NOMO-1 treated with dmso at 0.1 percent for 144 hours (cell line): ENCODE data around the gene GRM7.
A peak's percentile ranks its signal among the peaks of the same experiment; 100 is the strongest.

Experiments
- DNase-seq: peaks from one replicate; lab custom pipeline; 2025; ENCODE audit not compliant: unreplicated experiment; lab: John Stamatoyannopoulos, UW

GRM7 gene

GRCh38 chr3:7567160-7567559 lies 706.2 kb downstream of the GRM7 start:
- DNase-seq = no peak

GRCh38 chr3:7568526-7569184 lies 707.7 kb downstream of the GRM7 start:
- no peak for DNase-seq

- no peak for DNase-seq
Measured at GRCh38 chr3:7573330-7573729, 712.4 kb downstream of the GRM7 start.

GRCh38 chr3:7574435-7574834 lies 713.5 kb downstream of the GRM7 start:
- DNase-seq = no peak

- DNase-seq = no peak
Measured at GRCh38 chr3:7576071-7576470, 715.2 kb downstream of the GRM7 start.

- DNase-seq = no peak
Measured at GRCh38 chr3:7576506-7576905, 715.6 kb downstream of the GRM7 start.

- no peak for DNase-seq
Measured at GRCh38 chr3:7577513-7577912, 716.6 kb downstream of the GRM7 start.

GRCh38 chr3:7581831-7582230 lies 720.9 kb downstream of the GRM7 start:
- DNase-seq = no peak

- no peak for DNase-seq
Measured at GRCh38 chr3:7585052-7585451, 724.1 kb downstream of the GRM7 start.

- no peak for DNase-seq
Measured at GRCh38 chr3:7588236-7588635, 727.3 kb downstream of the GRM7 start.

- no peak for DNase-seq
Measured at GRCh38 chr3:7589526-7589925, 728.6 kb downstream of the GRM7 start.

- no peak for DNase-seq
Measured at GRCh38 chr3:7602297-7602696, 741.4 kb downstream of the GRM7 start.

GRCh38 chr3:7607083-7607482 lies 746.2 kb downstream of the GRM7 start:
- DNase-seq = no peak

- peak; percentile 40 for DNase-seq
Measured at GRCh38 chr3:7607676-7608075, 746.8 kb downstream of the GRM7 start.

GRCh38 chr3:7610634-7611033 lies 749.7 kb downstream of the GRM7 start:
- DNase-seq = no peak

- peak; percentile 6 for DNase-seq
Measured at GRCh38 chr3:7615043-7615442, 754.1 kb downstream of the GRM7 start.

GRCh38 chr3:7618606-7619005 lies 757.7 kb downstream of the GRM7 start:
- no peak for DNase-seq

- DNase-seq = no peak
Measured at GRCh38 chr3:7620401-7620800, 759.5 kb downstream of the GRM7 start.

GRCh38 chr3:7621046-7621630 lies 760.2 kb downstream of the GRM7 start:
- DNase-seq = no peak

GRCh38 chr3:7621651-7622050 lies 760.7 kb downstream of the GRM7 start:
- DNase-seq = no peak

- DNase-seq = no peak
Measured at GRCh38 chr3:7625021-7625420, 764.1 kb downstream of the GRM7 start.

- DNase-seq = no peak
Measured at GRCh38 chr3:7630351-7630911, 769.5 kb downstream of the GRM7 start.

- DNase-seq = no peak
Measured at GRCh38 chr3:7630925-7631324, 770.0 kb downstream of the GRM7 start.
